ENCODE measurements around the gene PYCARD. TPM values are rescaled to one million over a fixed set of nuclear protein-coding genes. Genes with fewer than 3 reads are reported as not detected.
"Not testable (repeated sequence)": the region's sequence is repeated elsewhere in the genome, so short reads cannot be mapped to it uniquely, and the experiment has no call there.

Gene PYCARD
- total RNA-seq, 1 experiment from 2014 or later = 43.4 TPM

GRCh38 chr16:31215287-31216162 lies 13.0 kb upstream of the PYCARD start:
- peak; percentile 34 for DNase-seq (ENCODE audit: low read depth)

GRCh38 chr16:31214708-31215286 lies 12.2 kb upstream of the PYCARD start:
- no peak for DNase-seq (ENCODE audit: low read depth)

- no peak for DNase-seq (ENCODE audit: low read depth)
Measured at GRCh38 chr16:31213877-31214707, 11.5 kb upstream of the PYCARD start, which contains the start of gene TRIM72. TRIM72 (plus strand) TSS chr16:31214119; CDS start chr16:31214739, 620 bp downstream.

GRCh38 chr16:31213342-31213741 lies 10.8 kb upstream of the PYCARD start:
- no peak for DNase-seq (ENCODE audit: low read depth)

GRCh38 chr16:31206776-31207175 lies 4.2 kb upstream of the PYCARD start:
- DNase-seq (ENCODE audit: low read depth) = no peak

GRCh38 chr16:31204871-31205666 lies 2.5 kb upstream of the PYCARD start:
- DNase-seq (ENCODE audit: low read depth) = no peak

GRCh38 chr16:31201582-31202413 lies 762 bp downstream of the PYCARD start:
- peak; percentile 17 for DNase-seq (ENCODE audit: low read depth)

- peak; percentile 53 for DNase-seq (ENCODE audit: low read depth)
Measured at GRCh38 chr16:31200821-31201568, 1.6 kb downstream of the PYCARD start.

GRCh38 chr16:31200111-31200510 lies 2.4 kb downstream of the PYCARD start:
- DNase-seq (ENCODE audit: low read depth) = not testable (repeated sequence)

GRCh38 chr16:31199430-31200041 lies 3.0 kb downstream of the PYCARD start:
- DNase-seq (ENCODE audit: low read depth) = no peak

- no peak for DNase-seq (ENCODE audit: low read depth)
Measured at GRCh38 chr16:31198207-31198882, 4.2 kb downstream of the PYCARD start.

GRCh38 chr16:31196324-31197088 lies 6.1 kb downstream of the PYCARD start:
- no peak for DNase-seq (ENCODE audit: low read depth)

GRCh38 chr16:31195861-31196260 lies 6.7 kb downstream of the PYCARD start:
- DNase-seq (ENCODE audit: low read depth) = not testable (repeated sequence)

- DNase-seq (ENCODE audit: low read depth) = no peak
Measured at GRCh38 chr16:31194898-31195297, 7.7 kb downstream of the PYCARD start.

- DNase-seq (ENCODE audit: low read depth) = no peak
Measured at GRCh38 chr16:31193874-31194273, 8.7 kb downstream of the PYCARD start.

- no peak for DNase-seq (ENCODE audit: low read depth)
Measured at GRCh38 chr16:31192856-31193642, 9.5 kb downstream of the PYCARD start.

All from RPMI7951 (cell line).